M059J (cell line): ENCODE results near the gene ETS2. TPM values are rescaled to one million over a fixed set of nuclear protein-coding genes. Genes with fewer than 3 reads are reported as not detected.

Source experiments
- DNase-seq: peaks from one replicate; pipeline ENCODE4 v3.0.0-alpha.2; 2012; ENCODE audit warnings: low read depth
- total RNA-seq: library from RNA; depleted of rRNA; stranded (reverse); fragments of >200 nt; shearing (Covaris generic); gene quantifications from 2 replicates; pipeline ENCODE4 v1.2.3, GENCODE V29; 2014

The ETS2 gene
- total RNA-seq, 1 experiment from 2014 or later = 37.8 TPM

DNA sequence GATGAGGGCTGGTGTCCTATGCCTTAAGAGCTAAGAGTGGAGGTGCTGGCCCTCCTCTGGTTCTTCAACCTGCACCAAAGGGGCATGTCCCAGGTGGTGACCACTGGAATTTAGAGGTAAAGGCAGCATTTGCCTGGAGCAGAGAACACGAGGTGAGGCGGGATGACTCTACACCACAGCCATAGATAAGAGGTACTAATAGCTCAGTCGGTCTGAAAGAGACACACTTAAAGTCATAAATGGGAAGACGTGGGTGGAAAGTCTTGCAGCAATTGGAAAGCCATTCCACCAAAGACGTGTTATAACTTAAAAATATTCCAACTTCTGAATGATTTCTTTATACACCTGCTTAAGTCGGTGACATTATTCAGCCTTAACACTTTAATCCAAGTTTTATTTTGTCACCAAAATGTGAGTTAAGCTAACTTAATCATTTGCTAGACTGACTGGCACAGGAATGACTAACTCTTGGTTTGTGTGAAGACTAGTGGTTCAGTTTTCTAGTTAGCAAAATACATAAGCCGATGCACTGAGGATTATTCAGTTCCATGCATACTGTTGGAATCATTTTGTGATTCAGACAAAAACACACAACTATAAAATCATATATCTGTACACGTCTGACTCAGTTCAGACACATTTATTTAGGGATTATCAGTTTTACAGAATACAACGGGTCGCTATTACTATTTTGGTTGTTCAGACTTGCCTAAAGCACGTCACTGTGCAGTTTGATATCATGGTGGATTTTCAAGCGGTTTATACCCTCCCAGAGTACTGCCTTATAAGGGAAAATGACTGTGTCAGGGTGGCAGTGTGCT is 4.6 kb upstream of the ETS2 start:
- DNase-seq = no peak

DNA sequence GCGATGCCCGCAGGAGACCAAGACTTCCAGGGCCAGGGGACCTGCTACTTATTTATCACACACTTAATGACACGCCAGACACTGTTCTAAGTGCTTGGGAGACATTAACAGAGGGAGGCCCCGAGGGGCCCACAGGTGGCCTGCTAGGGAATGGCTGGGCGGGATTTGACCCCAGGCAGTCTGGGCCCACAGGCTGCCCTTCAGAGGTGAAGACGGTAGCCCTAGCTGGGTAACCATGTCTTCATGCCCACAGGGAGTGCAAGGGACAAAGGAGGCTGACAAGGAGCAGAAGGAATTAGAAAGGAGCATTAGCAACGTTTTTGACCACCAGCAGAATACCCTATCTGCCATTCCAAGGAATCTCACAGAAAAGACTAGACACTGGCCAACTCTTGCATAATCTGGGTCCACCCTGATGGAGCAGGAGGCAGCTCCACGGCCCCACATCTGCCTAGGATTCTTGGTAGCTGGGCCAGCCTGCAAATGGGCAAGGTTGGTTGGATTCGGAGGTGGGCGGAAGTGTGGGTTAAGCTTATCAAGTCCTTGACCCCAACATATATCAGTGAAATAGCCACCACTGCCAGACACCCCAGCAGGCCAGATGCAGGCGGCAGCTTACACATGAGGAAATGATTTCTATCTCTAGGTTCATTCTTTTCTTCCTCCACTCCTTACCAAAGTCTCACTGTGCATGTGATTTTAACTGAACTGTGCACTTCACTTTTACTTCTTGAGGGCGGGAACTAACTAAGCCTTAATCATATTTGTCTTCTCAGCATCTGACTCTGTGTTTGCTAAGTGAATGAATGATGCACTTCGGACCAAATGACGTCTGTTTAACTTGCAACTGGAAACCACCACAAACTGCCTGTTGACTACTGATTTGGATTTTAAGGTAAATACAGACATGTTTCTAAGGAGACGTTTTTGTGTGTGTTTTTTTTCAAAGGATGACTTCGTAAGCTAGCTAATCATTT is 3.4 kb upstream of the ETS2 start:
- no peak for DNase-seq

DNA sequence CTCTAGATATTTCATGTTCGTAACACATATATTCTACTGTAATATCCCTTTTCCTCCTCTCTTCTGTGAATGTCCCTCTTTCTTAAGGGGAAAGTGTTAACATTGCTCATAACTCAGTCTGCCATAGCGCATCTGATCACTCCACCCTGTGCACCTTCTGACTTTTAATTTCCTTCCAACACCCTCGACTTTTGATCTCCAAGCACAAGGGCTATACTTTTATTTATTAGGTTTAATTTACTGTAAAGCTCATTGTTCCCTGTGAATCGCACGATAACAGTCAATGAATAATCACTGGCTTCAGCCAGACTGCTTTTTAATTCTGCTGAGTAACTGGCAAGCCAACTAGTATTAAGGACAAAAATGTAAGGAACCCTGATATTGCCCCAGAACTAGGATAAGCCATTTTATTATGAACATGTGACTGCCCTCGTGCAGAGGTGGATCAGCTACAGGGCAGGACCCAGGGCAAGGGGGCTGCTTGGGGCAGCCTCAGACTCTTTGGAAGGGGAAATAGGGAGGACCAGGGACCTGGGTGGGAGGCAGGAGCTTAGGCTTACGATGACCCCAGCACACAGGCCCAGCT is 2.6 kb upstream of the ETS2 start:
- DNase-seq = no peak

DNA sequence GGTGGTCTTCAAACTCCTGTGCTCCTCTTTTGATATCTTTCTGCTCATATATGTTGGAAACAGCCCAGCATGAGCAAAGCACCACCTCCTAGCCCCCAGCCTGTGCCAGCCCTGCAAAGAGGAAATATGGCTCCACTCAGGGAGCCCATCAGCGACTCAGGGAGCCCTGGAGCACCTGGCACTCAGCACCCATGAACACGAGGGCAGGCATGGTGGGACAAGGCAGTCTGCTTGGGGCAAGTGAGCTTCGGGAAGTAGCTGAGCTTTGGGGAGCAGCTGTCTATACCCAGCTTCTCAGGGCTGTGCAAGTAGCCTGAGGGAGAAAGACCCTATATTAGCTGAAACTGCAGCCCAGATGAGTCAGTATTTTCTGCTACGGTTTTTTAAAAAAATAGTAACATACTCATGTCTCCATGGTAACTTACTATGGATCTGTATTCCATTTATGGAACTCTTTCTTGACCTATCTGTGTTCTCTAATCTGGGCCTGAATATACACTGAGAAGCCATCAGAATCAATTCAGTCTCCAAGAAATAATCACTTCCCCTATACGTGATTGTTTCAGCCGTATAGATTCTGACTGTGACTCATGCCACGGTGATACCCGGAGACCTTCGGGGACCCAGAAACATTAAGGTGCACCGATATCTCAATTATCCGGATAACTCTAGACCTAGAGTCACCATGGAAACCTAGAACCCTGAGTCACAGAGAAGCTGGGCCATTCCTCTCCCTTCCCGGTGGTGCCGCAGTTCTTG is 1.5 kb upstream of the ETS2 start:
- DNase-seq = no peak

DNA sequence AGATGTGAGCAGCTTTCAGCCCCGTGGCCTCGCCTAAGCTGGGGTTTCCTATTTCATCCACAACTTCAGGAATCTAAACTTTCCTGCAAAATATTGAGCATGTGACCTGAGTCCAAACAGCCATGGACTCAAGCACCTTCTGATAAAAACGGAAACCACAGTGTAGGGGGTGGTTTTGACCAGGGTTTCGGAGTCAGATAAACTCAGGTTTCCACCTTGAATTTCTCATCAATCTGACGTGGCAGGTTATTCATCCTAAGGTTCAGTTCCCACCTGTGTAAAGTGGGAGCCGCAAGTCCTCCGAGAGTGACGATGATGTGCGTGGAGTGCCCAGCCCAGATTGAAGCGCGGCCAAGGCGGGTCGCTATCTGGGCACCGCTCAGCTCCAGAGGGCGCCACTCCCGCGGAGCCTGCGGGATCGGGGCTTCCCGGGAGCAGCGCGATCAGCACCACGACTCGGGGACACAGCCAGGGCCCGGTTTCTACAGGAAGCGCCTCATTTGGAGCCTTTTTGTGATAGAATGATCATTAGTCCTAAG is 871 bp upstream of the ETS2 start:
- DNase-seq = peak; percentile 57

DNA sequence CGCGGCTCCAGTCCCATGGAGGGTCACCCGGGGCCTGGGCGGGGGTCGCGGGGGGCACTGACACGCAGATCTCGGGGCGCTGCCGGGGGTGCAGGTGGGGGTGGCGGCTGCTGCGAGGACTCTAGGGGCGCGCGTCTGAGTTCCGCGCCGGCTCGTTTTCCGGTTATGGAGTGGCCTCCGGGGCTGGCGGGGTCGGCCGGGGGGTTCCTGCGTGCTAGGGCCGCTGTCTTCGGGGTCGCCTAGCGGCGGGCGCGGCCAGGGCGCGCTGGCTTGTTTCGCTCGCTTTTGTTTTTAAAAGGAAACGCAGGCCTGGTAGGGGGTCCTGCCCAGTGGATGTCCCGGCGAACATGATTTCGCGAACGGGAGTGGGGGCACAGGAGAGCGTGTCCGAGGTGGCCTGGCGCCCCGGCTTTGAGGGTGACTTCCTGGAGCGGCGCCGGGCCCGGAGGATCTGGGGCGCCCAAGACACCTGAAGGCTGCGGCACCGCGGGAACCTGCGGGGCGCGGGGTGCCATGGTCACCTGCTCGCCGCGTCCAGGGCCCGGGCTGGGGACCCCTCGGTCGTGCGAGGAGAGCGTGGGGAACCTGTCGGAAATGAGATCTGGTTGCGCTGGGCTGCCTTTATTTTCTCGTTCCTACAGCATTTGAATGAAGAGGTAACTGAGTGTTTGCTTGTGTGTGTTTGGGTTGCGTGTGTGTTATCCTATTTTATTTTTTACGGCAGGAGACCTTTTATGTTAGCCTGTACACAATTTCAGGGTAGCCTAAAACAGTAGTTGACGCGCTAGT is 618 bp downstream of the ETS2 start:
- DNase-seq = no peak

DNA sequence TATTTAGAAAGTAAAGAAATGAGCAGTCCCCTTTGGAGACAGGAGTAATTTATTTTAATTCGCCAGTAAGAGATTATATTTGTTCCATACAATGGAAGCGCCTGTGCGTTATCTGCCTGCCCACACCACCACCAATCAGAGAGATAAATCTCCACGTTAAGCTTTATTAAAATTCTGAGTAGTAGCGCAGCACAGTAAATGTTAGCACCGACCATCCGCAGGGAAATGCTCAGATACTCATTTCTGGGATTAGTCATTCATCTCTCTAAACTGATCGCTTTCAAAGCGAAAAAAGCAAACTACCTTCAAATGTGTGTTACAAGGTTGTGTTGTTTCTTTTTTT is 1.2 kb downstream of the ETS2 start:
- peak; percentile 64 for DNase-seq

DNA sequence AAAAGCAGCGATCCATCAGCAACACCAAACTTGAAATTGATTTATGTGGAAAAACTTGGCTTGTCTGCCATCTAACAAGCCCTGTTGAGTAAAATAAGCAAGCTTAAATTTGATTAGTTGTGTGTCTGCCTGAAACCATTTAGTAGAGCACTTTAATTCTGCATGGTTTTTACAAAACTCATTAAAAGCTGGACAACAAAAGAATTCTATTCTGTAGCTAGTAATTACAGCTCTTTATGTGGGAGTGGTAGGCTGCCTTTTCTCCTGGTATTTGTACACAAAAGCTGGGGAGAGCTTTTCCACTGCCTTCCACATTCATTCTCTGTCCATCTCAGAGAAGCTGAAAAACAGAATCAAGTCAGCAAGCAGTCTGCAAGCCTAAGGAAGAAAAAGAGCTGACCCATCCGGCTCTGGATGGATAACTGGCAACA is 1.7 kb downstream of the ETS2 start:
- no peak for DNase-seq

DNA sequence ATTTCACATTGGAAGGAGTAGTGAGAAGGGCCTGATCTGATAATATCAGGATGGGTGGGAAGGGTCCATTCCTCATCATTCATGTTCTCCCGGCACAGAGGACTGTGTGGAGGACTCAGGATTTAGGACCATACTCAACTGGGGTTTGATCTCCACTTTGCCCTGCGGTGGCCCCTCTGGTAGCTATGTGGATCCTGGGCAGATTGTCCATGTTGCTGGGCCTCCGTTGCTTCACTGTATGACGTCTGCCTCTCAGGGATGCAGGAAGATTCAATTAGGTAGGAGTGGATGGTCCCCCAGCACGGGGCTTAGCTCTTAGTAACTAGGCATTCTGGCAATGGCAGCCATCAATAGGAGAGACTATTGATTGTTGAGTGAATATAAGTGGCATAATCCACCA is 2.3 kb downstream of the ETS2 start:
- DNase-seq = no peak

DNA sequence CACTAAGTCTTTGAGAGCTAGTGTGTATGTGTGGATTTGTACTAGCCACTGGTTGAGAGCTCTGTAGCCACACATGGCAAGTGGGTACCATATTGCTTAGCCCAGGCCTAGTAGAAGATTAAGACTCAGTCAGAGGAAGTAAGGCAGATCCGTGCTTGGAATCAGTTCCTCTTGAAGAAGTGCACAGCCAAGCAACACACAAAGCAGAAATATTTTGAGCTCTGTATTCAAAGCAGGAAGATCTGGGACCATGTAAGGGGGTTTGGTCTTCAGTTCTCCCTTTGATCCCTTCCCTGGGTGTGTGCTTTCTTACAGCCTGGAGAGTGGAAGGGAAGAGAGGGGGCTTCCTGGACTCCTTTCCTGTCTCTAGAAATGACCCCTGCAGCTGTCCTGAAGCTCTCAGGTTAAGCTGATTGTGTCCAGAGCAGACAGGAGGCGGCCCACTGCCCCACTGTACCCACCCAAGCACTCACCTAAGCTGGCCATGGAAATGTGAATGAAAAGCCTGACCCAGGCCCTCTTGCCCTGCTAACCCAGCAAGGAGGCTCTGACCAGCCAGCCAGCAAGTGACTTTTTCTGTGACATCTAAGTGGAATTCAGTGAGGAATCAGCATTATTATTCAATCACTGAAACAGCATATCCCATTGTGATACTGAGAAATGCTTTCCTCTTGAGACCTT is 3.6 kb downstream of the ETS2 start:
- DNase-seq = no peak

DNA sequence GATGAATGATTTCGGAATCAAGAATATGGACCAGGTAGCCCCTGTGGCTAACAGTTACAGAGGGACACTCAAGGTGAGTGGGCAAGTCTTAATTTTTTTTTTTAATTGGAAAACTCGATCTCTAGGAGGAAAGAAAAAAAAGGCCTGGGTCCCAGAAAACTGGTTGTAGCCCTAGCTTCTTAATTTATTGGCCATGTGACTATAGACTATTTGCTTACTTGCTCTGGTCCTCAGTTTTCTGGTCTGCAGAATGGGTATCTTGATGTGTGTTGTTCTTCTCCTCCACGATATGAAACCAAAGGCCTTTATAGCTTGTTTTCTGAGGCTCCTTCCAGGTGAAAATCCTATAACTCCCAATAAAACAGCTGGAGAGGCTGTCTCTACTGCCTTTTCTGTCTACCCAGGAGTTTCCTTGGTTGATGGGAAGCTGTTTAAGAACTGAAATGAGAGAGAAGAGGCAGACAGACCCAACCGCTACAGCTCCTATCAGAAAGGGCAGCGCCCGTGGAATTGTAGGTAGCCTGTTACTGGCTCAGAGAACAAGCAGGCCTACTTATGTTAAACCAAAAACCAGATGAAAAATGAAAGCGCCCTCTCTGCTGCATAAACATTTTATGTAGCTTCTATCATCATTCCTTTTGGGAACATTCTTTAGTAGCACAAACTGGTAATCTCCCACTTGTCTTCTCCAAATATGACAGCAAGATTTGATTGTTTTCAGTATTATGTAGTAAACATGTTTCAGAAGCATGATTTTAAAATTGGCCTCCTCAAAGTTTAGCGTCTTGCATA is 4.5 kb downstream of the ETS2 start:
- DNase-seq = no peak

DNA sequence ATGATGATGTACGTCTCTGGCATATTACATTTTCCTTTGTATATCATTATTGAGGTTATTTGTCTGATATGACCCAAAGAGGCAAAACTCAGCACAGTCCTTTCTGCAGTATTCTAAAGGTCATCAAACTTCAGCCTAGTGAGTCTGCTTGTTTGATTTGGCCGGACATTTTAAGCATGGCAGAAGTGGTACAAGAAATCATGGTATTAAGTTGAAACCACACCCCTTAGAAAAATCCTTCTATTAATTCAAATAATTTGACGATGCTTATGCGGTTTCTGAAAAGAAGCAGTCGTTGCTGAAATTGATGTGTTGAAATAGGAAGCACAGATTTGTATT is 5.1 kb downstream of the ETS2 start:
- no peak for DNase-seq

DNA sequence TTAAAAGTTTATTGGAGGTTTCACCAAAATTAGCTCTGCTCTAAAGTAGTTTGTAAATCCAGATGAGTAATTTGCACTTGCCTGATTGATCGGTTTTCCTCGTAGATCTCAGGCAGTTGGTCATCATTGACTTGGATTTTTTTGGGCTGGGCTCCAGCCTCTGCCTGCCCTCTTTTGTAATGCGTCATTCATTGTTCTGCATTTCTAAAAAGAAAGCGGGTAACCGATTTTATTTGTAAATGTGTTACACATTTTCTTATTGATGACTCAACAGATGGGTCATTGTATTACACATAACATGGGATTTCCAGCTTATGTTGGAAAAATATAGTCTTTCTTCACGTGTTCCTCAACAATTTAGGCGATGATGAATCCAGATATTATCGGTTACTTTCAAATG is 5.5 kb downstream of the ETS2 start:
- DNase-seq = peak; percentile 96

DNA sequence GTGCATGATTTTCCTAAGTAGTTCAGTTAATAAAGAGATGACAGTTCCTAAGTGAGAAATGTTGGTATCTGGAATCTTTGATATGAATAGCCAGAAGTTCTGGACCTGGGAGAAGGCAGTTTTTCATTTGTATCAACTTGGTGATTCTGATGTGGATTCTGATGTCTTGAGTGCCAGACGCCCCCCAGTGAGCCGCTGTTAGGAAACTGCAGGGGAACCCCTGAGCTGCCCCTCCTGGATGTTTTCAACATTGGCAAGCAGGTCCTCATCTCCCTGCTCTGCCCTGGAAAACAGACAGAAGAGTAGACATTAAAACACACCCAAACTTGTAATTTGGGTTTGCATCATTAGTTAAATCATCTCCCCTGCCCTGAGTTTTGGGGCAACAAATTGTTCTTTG is 7.4 kb downstream of the ETS2 start:
- no peak for DNase-seq

DNA sequence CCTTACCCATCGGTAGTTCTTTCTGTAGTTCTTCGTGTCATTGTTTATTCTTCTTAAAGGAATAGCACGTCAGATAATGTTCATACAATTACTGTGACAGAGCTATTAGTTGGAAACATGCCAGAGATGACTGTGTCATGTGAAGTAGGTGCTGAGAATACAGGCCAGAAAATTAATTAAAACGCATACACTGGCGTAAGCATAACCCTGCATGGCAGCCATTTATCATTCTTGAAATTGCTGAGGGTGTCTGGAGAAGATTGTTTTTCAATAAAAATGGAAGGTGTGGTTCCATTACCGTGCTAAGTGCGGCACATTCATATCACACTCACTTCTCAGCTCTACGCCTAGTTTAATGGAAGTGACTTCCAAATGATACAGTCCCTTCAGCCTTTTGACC is 7.8 kb downstream of the ETS2 start:
- DNase-seq = no peak

DNA sequence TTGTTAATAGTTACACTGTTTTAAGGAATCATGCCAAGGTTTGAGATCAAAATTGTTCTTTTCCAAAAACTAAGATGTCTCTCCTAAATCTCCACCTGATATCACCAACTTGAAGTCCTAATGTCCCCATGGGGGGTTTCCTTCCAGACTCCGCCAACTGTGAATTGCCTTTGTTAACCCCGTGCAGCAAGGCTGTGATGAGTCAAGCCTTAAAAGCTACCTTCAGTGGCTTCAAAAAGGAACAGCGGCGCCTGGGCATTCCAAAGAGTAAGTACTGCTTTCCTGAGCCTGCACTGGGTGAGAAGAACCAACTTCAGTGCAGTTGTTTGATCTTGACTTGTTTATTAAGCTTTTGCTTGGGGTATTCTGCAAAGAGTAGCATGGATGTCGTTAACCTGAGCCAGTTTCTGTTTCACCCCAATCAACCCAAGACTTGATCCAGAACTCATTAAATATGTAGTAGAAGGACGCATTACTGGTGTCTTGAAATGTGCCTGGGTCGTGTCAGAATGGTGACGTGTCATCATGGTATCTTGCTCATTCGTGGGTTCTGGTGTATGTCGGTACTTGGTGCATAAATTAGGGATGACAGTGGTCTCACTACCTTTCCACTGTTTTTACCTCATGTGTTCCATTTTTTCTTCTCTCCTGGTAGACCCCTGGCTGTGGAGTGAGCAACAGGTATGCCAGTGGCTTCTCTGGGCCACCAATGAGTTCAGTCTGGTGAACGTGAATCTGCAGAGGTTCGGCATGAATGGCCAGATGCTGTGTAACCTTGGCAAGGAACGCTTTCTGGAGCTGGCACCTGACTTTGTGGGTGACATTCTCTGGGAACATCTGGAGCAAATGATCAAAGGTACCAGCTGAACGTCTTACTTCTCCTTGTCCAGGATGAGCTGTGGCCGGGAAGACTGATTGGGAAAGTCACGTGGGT is 8.7 kb downstream of the ETS2 start:
- DNase-seq = no peak

DNA sequence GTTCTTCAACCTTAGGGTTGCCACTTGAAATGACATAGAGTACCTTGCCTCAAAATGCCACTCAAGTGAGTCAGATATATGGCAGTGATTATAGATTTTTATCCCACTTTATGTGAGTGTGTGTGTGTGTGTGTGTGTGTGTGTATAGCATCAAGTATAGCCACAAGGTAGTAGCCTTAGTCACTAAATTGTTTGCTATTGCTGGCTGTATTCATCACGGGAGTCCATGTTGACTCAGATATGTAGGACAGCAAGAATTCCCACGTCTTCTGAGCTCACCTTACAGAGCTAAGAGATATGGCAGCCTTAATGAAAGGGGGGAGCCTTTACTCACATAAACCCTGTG is 9.3 kb downstream of the ETS2 start:
- peak; percentile 77 for DNase-seq

DNA sequence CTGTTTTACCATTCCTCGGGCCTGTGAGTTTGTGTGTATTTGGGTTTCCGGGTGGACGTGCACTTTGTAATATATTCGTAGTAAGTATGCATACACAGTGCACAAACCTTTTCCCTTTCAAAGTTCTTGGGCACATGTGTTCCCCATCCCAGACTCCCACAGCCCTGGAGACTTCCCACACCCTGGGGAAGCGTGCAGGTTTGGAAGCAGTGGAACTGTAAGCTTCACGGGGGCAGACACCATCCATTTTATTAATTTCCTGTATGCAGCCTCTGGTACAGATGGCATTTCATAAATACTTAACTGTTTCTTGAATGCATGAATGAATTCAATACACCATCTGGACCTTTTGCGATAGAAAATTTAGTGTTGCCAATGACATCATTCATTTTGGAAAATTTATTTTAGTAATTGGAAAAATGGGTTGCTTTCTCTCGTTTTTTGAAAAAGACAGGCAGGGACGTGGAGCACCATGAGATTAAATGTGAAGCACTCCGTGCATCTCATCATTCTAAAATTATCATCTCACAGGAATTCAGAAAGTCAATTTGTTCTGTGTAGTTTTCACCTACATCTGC is 10.8 kb downstream of the ETS2 start:
- DNase-seq = no peak
